Measurements from ENCODE around the gene DCLK2. TPM values are rescaled to one million over a fixed set of nuclear protein-coding genes. Genes with fewer than 3 reads are reported as not detected.

DCLK2 gene
- polyA plus RNA-seq, 1 of the 3 experiments (the other 2 are of a cell fraction), result 10.1 TPM

DNA sequence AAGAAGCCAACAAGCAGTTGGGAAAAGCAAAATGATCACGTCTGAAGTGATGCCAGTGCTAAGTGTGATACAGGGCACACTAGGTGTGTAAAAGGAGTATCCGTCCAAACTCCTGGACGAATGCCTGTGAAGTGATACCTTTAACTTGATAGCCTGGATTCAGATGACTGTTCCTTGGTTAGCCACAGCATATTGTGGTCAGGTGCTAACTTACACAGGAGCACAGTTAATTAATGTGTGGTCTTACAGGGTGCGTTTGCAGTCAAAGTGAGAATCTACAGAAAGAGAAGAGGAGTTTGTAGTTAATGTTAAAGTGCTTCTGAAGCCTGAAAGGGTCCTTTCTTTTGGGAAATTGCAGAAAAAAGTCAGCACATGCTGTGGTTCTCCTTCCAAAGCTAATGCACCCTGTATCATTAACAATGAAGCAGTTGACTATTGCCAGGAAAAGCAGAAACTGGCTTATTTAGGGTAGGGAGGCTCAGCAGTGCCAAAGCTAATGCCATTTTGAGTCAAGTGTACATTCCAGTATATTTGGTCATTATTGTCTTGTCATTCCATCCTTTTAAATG, 61.1 kb downstream of the DCLK2 start (continued):
- TF ChIP-seq FOXM1 (IDR thresholded peaks at IDR 0.05; ENCODE audit: low read depth), result no peak

- DNase-seq, result no peak
- WGBS (ENCODE audit: low lambda C conversion rate), result 23% methylated on average over 5 of the region's 5 CpGs
These were observed 62.6 kb downstream of the DCLK2 start for GRCh38 chr4:150140774-150141400.

More at GRCh38 chr4:150140774-150141400, 62.6 kb downstream of the DCLK2 start:
- Histone ChIP-seq H3K4me2 (peak overlapping the region; percentile 72), H3K9ac (peak overlapping the region; percentile 37; the same call in 1 of the 2 replicates), H3K79me2 (ENCODE audit: insufficient read depth) (peaks cover 85% of the 10 kb centered on the region), H3K36me3 (replicated peaks in 1 of 2; ENCODE audit: control insufficient read depth in 1 of 2, insufficient read depth in 2 of 2, low read length in 1 of 2) (peaks cover 0 to 8% of the 10 kb centered on the region in 2 experiments), H3F3A (replicated peaks; ENCODE audit: insufficient read depth) (peaks cover 52% of the 10 kb centered on the region), H3K9me3 (no peaks in the 10 kb centered on the region), H4K20me1 (ENCODE audit: insufficient read depth) (no peaks in the 10 kb centered on the region; the same call in 1 of the 2 replicates), H2AFZ (ENCODE audit: low read depth) (no peak overlapping the region), H3K27me3 (ENCODE audit: insufficient read depth) (no peaks in the 10 kb centered on the region), H3K27ac (ENCODE audit: low read depth in 2 of 2, low read length in 1 of 2) (peak overlapping the region; percentile 79 to 81; a peak in 3 of 4 replicates), H3K9me2 (no peaks in the 10 kb centered on the region), H3K4me3 (ENCODE audit: low read depth in 2 of 2, low read length in 1 of 2) (peak overlapping the region; percentile 1 to 28; a peak in 2 of 4 replicates), H3K4me1 (ENCODE audit: control insufficient read depth in 1 of 2, insufficient read depth in 2 of 2, low read depth in 1 of 2, low read length in 1 of 2) (peaks cover 0 to 57% of the 10 kb centered on the region in 2 experiments)
- ChIA-PET CTCF (no interaction called here), POLR2A (no interaction called here)
- TF ChIP-seq EZH2phosphoT487 (IDR thresholded peaks at IDR 0.05; ENCODE audit: borderline replicate concordance, low read depth), result no peak
- peak; percentile 81 for TF ChIP-seq TCF12 (IDR thresholded peaks at IDR 0.05)
- peak; percentile 99 for TF ChIP-seq FOSL2 (IDR thresholded peaks at IDR 0.05; ENCODE audit: borderline replicate concordance, low read depth)
- TF ChIP-seq RXRA (IDR thresholded peaks at IDR 0.05; ENCODE audit: borderline replicate concordance, low read depth), result peak; percentile 38; the same call in 1 of the 2 replicates
- TF ChIP-seq, protein P1, sequence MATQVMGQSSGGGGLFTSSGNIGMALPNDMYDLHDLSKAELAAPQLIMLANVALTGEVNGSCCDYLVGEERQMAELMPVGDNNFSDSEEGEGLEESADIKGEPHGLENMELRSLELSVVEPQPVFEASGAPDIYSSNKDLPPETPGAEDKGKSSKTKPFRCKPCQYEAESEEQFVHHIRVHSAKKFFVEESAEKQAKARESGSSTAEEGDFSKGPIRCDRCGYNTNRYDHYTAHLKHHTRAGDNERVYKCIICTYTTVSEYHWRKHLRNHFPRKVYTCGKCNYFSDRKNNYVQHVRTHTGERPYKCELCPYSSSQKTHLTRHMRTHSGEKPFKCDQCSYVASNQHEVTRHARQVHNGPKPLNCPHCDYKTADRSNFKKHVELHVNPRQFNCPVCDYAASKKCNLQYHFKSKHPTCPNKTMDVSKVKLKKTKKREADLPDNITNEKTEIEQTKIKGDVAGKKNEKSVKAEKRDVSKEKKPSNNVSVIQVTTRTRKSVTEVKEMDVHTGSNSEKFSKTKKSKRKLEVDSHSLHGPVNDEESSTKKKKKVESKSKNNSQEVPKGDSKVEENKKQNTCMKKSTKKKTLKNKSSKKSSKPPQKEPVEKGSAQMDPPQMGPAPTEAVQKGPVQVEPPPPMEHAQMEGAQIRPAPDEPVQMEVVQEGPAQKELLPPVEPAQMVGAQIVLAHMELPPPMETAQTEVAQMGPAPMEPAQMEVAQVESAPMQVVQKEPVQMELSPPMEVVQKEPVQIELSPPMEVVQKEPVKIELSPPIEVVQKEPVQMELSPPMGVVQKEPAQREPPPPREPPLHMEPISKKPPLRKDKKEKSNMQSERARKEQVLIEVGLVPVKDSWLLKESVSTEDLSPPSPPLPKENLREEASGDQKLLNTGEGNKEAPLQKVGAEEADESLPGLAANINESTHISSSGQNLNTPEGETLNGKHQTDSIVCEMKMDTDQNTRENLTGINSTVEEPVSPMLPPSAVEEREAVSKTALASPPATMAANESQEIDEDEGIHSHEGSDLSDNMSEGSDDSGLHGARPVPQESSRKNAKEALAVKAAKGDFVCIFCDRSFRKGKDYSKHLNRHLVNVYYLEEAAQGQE (IDR thresholded peaks at IDR 0.05; ENCODE audit: low read depth, low read length), result no peak
- TF ChIP-seq, protein P2, sequence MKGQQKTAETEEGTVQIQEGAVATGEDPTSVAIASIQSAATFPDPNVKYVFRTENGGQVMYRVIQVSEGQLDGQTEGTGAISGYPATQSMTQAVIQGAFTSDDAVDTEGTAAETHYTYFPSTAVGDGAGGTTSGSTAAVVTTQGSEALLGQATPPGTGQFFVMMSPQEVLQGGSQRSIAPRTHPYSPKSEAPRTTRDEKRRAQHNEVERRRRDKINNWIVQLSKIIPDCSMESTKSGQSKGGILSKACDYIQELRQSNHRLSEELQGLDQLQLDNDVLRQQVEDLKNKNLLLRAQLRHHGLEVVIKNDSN (IDR thresholded peaks at IDR 0.05; ENCODE audit: borderline replicate concordance, low read depth), result no peak
- TF ChIP-seq EP300 (IDR thresholded peaks at IDR 0.05; ENCODE audit: borderline replicate concordance in 1 of 2, low read depth in 1 of 2, low read length in 1 of 2), result peak; percentile 6 to 84; a peak in 2 of 4 replicates
- TF ChIP-seq NFIC (IDR thresholded peaks at IDR 0.05; ENCODE audit: borderline replicate concordance), result peak; percentile 73
- no peak for TF ChIP-seq RAD21 (IDR thresholded peaks at IDR 0.05; ENCODE audit: low read length)
- no peak for TF ChIP-seq SIN3A (IDR thresholded peaks at IDR 0.05; ENCODE audit: borderline replicate concordance, low read depth, low read length)
- TF ChIP-seq, protein P3, sequence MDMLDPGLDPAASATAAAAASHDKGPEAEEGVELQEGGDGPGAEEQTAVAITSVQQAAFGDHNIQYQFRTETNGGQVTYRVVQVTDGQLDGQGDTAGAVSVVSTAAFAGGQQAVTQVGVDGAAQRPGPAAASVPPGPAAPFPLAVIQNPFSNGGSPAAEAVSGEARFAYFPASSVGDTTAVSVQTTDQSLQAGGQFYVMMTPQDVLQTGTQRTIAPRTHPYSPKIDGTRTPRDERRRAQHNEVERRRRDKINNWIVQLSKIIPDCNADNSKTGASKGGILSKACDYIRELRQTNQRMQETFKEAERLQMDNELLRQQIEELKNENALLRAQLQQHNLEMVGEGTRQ (IDR thresholded peaks at IDR 0.05; ENCODE audit: borderline replicate concordance, low read depth, low read length), result no peak
- TF ChIP-seq NRF1 (IDR thresholded peaks at IDR 0.05; ENCODE audit: low read depth, low read length), result no peak
- peak; percentile 61; the same call in 1 of the 2 replicates for TF ChIP-seq POLR2AphosphoS5 (IDR thresholded peaks at IDR 0.05; ENCODE audit: low read depth, low read length)
- TF ChIP-seq FOXJ3 (CRISPR knock-in tag; IDR thresholded peaks at IDR 0.05), result no peak
- peak; percentile 94 for TF ChIP-seq JUND (IDR thresholded peaks at IDR 0.05)
- no peak for TF ChIP-seq GABPA (IDR thresholded peaks at IDR 0.05; ENCODE audit: low read depth)
- TF ChIP-seq TEAD4 (IDR thresholded peaks at IDR 0.05; ENCODE audit: borderline replicate concordance, insufficient read depth), result peak; percentile 74; the same call in 1 of the 2 replicates
- TF ChIP-seq PBX3 (IDR thresholded peaks at IDR 0.05), result peak; percentile 73

Data from SK-N-SH (cell line).